ENCODE measurements around the gene CDH3. TPM values are rescaled to one million over a fixed set of nuclear protein-coding genes. Genes with fewer than 3 reads are reported as not detected.
A peak's percentile ranks its signal among the peaks of the same experiment; 100 is the strongest.

Gene CDH3
- total and polyA plus RNA-seq, 2 of the 13 experiments (the other 11 are each of a cell fraction or from before 2014, with no cell fraction given), result 0.11 TPM; not detected in 1

DNA sequence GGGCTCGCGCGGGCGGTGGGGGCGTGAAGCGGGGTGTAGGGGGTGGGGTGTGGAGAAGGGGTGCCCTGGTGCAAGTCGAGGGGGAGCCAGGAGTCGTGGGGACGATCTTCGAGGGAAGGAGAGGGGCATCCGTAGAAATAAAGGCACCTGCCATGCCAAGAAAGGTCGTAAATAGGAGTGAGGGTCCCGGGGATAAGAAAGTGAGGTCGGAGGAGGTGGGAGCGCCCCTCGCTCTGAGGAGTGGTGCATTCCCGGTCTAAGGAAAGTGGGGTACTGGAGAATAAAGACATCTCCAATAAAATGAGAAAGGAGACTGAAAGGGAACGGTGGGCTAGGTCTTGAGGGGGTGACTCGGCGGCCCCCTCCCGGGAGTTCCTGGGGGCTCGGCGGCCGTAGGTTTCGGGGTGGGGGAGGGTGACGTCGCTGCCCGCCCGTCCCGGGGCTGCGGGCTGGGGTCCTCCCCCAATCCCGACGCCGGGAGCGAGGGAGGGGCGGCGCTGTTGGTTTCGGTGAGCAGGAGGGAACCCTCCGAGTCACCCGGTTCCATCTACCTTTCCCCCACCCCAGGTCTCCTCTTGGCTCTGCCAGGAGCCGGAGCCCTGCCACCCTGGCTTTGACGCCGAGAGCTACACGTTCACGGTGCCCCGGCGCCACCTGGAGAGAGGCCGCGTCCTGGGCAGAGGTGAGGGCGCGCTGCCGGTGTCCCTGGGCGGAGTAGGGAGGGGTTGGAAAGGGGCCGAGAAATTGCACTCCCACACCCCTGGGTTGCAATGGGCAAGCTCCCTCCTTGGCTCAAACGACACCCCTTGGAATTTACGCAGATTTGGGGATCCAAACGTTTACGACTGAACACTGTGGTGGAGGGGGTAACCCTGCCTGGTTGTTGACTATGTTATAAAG, 92.9 kb downstream of the CDH3 start (continued):
- TF ChIP-seq, protein P1, sequence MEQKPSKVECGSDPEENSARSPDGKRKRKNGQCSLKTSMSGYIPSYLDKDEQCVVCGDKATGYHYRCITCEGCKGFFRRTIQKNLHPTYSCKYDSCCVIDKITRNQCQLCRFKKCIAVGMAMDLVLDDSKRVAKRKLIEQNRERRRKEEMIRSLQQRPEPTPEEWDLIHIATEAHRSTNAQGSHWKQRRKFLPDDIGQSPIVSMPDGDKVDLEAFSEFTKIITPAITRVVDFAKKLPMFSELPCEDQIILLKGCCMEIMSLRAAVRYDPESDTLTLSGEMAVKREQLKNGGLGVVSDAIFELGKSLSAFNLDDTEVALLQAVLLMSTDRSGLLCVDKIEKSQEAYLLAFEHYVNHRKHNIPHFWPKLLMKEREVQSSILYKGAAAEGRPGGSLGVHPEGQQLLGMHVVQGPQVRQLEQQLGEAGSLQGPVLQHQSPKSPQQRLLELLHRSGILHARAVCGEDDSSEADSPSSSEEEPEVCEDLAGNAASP (CRISPR knock-in tag; IDR thresholded peaks at IDR 0.05; ENCODE audit: borderline replicate concordance), result no peak
- peak; percentile 68; the same call in 1 of the 2 replicates for TF ChIP-seq ZNF225 (CRISPR knock-in tag; IDR thresholded peaks at IDR 0.05)
- no peak for TF ChIP-seq NR2F6 (IDR thresholded peaks at IDR 0.05)
- TF ChIP-seq NR2F6 (CRISPR knock-in tag; IDR thresholded peaks at IDR 0.05), result no peak
- no peak for TF ChIP-seq POLR2AphosphoS2 (IDR thresholded peaks at IDR 0.05; ENCODE audit: low read depth, low read length)
- 0 out of 2 replicates have a peak, but pooled peaks have one; percentile 15 for TF ChIP-seq ZNF543 (CRISPR knock-in tag; IDR thresholded peaks at IDR 0.05)
- TF ChIP-seq SOX6 (IDR thresholded peaks at IDR 0.05), result no peak
- TF ChIP-seq SOX6 (CRISPR knock-in tag; IDR thresholded peaks at IDR 0.05), result no peak
- TF ChIP-seq ARNT2 (CRISPR knock-in tag; IDR thresholded peaks at IDR 0.05; ENCODE audit: low read depth), result no peak
- no peak for TF ChIP-seq ZNF776 (CRISPR knock-in tag; IDR thresholded peaks at IDR 0.05)
- TF ChIP-seq, protein P2, sequence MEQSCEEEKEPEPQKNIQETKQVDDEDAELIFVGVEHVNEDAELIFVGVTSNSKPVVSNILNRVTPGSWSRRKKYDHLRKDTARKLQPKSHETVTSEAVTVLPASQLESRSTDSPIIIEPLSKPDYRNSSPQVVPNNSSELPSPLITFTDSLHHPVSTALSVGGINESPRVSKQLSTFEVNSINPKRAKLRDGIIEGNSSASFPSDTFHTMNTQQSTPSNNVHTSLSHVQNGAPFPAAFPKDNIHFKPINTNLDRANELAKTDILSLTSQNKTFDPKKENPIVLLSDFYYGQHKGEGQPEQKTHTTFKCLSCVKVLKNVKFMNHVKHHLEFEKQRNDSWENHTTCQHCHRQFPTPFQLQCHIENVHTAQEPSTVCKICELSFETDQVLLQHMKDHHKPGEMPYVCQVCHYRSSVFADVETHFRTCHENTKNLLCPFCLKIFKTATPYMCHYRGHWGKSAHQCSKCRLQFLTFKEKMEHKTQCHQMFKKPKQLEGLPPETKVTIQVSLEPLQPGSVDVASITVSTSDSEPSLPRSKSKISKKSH (CRISPR knock-in tag; IDR thresholded peaks at IDR 0.05; ENCODE audit: borderline replicate concordance), result peak; percentile 23; the same call in 1 of the 2 replicates
- TF ChIP-seq ZNF790 (CRISPR knock-in tag; IDR thresholded peaks at IDR 0.05; ENCODE audit: borderline replicate concordance), result no peak
- TF ChIP-seq MXI1 (IDR thresholded peaks at IDR 0.05; ENCODE audit: borderline replicate concordance, low read depth, low read length), result no peak
- TF ChIP-seq POGZ (CRISPR knock-in tag; IDR thresholded peaks at IDR 0.05), result no peak
- no peak for TF ChIP-seq IKZF1 (IDR thresholded peaks at IDR 0.05)
- 0 out of 2 replicates have a peak, but pooled peaks have one; percentile 24 for TF ChIP-seq ZNF792 (CRISPR knock-in tag; IDR thresholded peaks at IDR 0.05)
- TF ChIP-seq FIP1L1 (IDR thresholded peaks at IDR 0.05; ENCODE audit: borderline replicate concordance, insufficient read depth, low read depth, low read length), result no peak
- TF ChIP-seq ZNF746 (CRISPR knock-in tag; IDR thresholded peaks at IDR 0.05), result no peak
- no peak for TF ChIP-seq ZNF205 (CRISPR knock-in tag; IDR thresholded peaks at IDR 0.05)
- no peak for TF ChIP-seq RNF2 (conservative IDR thresholded peaks at IDR 0.05; ENCODE audit: low read depth)
- TF ChIP-seq TMF1 (CRISPR knock-in tag; IDR thresholded peaks at IDR 0.05; ENCODE audit: low read depth), result no peak
- no peak for TF ChIP-seq PAF1 (CRISPR knock-in tag; IDR thresholded peaks at IDR 0.05)
- TF ChIP-seq, protein P3, sequence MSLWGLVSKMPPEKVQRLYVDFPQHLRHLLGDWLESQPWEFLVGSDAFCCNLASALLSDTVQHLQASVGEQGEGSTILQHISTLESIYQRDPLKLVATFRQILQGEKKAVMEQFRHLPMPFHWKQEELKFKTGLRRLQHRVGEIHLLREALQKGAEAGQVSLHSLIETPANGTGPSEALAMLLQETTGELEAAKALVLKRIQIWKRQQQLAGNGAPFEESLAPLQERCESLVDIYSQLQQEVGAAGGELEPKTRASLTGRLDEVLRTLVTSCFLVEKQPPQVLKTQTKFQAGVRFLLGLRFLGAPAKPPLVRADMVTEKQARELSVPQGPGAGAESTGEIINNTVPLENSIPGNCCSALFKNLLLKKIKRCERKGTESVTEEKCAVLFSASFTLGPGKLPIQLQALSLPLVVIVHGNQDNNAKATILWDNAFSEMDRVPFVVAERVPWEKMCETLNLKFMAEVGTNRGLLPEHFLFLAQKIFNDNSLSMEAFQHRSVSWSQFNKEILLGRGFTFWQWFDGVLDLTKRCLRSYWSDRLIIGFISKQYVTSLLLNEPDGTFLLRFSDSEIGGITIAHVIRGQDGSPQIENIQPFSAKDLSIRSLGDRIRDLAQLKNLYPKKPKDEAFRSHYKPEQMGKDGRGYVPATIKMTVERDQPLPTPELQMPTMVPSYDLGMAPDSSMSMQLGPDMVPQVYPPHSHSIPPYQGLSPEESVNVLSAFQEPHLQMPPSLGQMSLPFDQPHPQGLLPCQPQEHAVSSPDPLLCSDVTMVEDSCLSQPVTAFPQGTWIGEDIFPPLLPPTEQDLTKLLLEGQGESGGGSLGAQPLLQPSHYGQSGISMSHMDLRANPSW (CRISPR knock-in tag; IDR thresholded peaks at IDR 0.05; ENCODE audit: borderline replicate concordance), result no peak
- TF ChIP-seq, protein P4, sequence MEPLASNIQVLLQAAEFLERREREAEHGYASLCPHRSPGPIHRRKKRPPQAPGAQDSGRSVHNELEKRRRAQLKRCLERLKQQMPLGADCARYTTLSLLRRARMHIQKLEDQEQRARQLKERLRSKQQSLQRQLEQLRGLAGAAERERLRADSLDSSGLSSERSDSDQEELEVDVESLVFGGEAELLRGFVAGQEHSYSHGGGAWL (CRISPR knock-in tag; IDR thresholded peaks at IDR 0.05), result no peak
- no peak for TF ChIP-seq TP53 (CRISPR knock-in tag; conservative IDR thresholded peaks at IDR 0.05)
- peak; percentile 52; the same call in 1 of the 2 replicates for TF ChIP-seq ZNF788 (CRISPR knock-in tag; IDR thresholded peaks at IDR 0.05; ENCODE audit: borderline replicate concordance)
